HG03342 (cell line): Measurements from ENCODE around the gene DENND1A.
"Not testable (repeated sequence)": the region's sequence is repeated elsewhere in the genome, so short reads cannot be mapped to it uniquely, and the experiment has no call there.

Source experiments
- ATAC-seq: cut with Tn5 transposase; IDR thresholded peaks from one replicate; pipeline ENCODE4 v1.9.1; 2021; ENCODE audit warnings: mild to moderate bottlenecking, moderate library complexity; ENCODE audit not compliant: unreplicated experiment

Gene DENND1A, protein sequence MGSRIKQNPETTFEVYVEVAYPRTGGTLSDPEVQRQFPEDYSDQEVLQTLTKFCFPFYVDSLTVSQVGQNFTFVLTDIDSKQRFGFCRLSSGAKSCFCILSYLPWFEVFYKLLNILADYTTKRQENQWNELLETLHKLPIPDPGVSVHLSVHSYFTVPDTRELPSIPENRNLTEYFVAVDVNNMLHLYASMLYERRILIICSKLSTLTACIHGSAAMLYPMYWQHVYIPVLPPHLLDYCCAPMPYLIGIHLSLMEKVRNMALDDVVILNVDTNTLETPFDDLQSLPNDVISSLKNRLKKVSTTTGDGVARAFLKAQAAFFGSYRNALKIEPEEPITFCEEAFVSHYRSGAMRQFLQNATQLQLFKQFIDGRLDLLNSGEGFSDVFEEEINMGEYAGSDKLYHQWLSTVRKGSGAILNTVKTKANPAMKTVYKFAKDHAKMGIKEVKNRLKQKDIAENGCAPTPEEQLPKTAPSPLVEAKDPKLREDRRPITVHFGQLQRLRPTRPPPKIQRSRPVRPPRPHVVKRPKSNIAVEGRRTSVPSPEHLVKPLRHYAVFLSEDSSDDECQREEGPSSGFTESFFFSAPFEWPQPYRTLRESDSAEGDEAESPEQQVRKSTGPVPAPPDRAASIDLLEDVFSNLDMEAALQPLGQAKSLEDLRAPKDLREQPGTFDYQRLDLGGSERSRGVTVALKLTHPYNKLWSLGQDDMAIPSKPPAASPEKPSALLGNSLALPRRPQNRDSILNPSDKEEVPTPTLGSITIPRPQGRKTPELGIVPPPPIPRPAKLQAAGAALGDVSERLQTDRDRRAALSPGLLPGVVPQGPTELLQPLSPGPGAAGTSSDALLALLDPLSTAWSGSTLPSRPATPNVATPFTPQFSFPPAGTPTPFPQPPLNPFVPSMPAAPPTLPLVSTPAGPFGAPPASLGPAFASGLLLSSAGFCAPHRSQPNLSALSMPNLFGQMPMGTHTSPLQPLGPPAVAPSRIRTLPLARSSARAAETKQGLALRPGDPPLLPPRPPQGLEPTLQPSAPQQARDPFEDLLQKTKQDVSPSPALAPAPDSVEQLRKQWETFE

DNA sequence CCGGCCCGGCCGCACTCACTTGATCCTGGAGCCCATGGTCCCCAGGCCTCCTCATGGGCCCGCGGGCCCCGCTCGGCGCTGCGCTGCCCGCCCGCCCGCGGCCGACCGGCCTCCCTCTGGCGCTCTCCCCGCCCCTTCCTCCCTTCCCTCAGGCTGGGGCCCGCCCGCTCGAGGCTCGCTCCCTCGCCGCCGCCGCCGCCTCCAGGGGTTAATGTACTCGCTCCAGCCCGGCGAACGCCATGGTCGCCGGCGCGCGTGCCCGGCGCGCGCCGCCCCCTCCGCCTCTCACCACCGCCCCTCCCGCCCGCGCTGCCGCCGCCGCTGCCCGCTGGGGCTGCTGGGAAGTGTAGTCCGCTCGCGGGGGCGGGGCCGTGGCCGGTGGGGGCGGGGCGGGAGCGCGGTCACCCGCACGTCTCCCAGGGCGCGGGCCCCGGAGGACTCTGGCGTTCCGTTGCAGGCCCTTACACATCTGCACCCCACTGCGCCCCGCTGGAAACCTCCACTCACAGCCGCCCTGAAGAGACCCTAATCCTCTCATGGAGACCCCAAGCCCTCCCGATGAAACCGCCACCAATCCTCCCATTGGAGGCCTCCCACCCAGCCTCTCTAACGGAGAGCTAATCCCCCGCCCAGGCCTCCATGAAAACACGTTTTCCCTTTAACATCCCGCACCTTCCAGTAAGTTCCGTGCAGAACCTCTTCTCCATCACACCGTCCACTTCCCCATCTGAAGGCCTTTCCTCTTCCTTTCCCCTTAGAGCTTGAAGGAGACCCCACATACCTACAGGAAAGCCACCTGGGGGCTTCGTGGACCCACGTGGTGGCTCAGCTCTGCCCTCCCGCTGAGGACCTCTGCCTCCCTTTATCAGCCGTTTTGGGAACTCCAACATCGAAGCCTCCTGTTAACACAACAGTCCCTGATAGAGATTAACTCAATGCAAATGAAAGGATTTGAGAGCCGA lies at the start of gene DENND1A:
Gene DENND1A, minus strand, starts transcription at position 257 of the 962 bp plus-strand sequence. Its CDS starts 221 bp downstream, at position 36.
- peak; percentile 73 for ATAC-seq

DNA sequence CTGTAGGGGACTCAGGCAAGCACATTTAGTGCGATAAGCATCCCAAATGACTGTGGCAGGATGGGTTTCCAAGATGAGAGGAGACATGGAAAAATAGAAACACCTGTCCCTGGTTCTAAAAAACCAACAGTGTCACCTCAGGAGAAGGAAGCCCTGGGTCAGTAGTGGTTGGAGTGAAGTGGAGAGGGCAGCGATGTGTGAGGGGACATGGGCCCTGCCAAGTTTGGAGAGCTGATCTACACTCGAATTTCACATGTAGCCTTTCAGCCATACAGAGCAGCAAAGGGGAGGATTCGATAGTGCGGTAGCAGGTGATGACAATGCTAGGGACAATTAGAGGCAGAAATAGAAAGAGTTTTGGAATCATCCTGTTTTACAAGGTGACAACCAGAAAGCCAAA lies 49.1 kb upstream of the DENND1A start:
- no peak for ATAC-seq

DNA sequence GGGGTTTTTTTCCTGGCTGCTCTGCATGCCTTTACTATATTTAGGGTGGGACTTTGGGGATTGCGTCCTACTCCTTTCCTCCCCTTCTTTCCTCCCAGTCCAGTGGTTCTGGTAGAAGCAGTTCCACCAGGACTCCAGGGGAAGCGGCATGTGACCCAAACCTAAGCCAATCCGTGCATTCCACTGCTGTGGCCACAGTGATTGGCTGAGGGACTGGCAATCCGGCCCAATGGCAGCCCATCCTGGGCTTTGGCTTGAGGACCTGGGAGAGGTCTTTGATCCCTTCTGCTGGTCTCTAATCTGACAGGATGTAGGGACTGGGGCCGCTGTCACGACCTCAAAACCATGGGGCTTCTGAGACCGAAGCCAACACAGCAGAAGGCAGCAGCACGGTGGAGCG lies 46.7 kb upstream of the DENND1A start:
- ATAC-seq: not testable (repeated sequence)

DNA sequence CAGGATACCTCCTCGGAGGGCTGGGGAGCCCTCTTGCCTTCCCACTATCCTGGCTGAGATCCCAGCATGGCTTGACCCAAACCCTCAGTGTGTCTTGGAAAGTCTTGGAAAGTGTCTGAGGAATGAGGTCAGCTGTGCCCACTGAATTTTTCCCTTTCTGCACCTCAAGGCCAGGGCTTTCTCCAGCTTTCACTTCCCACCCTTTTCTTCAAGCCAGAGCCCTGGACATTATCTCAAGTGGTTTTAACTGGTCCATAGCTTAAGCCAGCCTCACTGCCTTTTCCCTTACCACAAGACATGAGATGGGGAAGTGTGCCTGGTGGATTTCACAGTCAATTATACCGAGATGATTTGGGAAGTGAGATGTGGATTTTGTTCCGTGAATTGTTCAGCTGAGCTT lies 45.9 kb upstream of the DENND1A start:
- ATAC-seq: no peak

DNA sequence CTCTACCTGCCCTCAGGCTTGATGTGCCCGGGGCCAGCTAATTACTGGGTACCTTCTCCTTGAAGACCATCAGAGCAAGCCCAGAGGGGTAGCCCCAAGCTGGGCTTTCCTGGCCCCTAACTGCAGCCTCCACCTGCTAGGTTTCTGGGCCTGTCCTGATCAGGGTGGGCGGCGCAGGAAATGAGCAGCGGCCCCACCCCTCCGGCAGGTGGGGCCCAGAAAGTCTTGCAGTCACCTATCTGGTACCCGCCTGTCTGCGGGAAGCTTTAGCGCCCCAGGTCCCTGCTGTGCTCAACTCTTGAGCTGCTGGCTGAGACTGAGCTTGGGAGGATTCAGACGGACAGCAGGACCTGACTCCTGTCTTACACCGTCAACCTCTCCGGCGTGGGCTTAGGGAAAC lies 44.5 kb upstream of the DENND1A start:
- no peak for ATAC-seq

DNA sequence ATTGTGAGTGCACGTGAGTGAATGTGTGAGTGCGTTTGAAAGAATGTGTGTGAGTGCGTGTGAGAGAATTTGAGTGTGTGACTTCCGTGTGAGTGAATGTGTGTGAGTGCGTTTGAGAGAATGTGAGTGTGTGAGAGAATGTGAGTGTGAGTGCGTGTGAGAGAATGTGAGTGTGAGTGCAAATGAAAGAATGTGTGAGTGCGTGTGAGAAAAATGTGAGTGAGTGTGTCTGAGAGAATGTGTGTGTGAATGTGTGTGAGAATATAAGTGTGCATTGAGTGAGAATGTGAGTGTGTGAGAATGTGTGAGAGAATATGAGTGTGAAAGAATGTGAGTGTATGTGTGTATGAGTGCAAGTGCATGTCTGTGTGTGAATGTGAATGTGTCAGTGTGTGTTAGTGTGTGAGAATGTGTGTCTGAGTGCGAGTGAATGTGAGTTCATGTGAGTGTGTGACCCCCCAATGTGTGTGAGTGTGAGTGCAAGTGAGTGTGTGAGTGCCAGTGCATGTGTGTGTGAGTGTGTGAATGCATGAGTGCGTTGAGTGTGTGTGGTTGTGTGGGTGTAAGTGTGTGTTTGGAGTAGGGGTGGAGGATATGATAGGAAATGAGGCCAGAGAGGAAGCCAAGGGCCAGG lies 43.8 kb upstream of the DENND1A start:
- ATAC-seq: no peak

DNA sequence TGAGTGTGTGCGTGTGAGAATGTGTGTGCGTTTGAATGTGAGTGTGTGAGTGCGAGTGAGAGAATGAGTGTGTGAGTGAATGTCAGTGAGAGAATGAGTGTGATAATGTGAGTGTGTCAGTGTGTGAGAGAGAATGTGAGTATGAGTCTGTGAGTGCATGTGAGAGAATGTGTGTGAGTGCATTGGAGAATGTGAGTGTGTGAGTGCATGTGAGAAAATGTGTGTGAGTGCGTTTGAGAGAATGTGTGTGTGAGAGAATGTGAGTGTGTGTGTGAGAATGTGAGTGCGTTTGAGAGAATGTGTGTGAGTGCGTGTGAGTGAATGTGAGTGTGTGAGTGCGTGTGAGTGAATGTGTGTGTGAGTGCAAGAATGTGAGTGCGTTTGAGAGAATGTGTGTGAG lies 42.7 kb upstream of the DENND1A start:
- ATAC-seq: no peak

DNA sequence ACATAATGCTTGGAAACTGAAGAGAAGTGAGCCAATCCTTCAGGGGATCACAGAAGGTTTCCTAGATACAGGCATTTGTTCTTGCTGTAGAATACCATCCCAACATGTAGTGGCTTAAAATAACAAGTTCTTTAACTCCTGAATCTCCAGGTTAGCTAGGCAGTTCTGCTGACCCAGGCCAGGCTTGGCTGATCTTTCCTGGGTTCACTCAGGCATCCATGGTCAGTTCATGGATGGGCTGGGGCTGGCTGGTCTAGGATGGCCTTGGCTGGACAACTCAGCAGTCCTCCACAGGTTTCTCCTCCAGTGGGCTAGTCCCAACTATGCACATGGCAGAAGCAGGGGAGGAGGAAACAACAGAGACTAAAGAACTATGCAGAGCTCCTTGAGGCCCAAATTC lies 37.4 kb upstream of the DENND1A start:
- ATAC-seq: no peak

DNA sequence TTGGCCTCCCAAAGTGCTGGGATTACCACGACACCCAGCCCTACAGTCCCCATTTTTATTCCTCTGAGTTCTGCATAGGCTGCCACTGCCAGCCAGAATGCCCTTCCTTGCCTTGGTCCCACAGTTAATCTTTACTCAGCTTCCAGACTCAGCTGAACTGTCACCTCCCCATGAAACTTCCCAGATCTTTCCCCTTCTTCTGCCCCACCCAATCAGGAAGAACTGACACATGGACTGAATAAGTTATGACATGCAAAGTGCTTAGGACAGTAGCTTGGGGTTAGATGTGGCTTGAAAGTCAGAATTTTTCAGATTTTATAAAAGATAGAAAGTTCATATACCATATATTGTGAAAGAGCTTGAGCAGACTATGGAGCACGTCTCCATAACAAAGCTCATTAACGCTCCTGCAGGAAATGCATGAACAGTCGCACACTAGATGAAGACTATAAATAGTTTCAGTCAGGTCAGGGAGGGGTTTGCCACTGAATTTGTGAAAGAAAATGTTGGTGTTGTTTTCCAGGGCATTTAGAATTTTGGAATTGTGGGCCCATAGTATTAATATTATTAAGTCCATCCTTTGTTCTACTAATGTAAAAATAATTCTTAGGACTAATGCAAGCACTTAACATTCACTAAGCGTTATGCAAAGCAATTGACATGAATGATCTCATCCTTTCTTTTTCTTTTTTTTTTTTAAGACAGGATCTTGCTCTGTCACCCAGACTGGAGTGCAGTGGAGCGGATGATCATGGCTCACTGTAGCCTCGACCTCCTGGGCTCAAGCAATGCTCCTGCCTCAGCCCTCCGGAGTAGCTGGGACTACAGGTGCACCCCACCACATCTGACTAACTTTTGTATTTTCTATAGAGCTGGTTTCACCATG lies 36.1 kb upstream of the DENND1A start:
- no peak for ATAC-seq

DNA sequence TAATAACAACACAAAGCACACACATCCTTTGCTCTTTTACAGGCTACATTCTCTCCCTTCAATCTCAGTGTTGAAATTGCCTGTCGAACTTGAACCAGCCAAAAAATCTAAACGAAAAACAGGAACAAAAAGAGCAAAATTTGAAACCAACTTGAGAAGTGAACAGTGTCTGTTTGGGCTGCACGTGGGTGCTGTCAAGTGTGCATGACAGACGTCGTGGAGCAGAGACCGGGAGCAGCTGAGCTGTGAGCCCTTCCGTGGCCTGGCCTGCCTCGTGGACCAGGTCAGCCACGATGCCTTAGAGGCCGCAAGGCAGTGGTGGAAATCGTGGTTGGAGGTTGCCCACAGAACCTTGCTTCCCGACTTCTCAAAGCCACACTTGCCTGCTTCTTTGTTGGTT lies 34.8 kb upstream of the DENND1A start:
- ATAC-seq: no peak

DNA sequence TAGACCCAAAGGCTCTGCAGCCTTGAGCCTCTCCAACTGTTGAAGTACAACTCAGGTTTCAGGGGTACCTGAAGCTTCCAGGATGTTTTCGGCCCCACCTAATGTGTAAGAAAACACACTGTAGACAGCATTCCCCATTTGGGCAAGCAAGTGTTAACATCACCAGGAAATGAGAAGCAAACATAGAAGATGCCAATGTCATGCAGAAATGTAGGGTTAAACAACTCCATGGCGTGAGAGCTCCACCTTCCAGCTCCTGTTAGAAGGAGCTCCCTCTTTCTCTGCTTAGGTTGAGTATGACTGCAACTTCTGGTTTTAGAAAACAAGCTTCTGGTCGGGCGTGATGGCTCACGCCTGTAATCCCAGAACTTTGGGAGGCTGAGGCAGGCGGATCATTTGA lies 31.0 kb upstream of the DENND1A start:
- no peak for ATAC-seq

DNA sequence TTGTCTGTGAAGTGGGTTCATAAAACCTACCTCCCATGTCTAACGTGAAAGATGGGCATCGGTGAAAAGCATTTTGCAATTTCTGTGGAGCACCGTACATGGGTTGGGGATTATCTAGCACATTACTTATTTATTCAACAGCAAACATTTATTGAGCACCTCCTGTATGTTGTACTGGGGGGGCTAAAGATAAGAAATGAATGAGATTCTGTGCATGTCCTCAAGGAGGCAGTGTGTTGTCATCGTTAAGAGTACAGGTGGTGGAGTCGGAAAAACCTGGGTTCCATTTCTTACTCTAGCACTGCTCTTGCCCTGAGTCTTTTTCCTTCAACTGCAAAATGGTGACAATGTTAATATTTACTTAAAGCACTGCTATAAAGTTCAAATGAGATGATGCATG lies 30.4 kb upstream of the DENND1A start:
- ATAC-seq: no peak

DNA sequence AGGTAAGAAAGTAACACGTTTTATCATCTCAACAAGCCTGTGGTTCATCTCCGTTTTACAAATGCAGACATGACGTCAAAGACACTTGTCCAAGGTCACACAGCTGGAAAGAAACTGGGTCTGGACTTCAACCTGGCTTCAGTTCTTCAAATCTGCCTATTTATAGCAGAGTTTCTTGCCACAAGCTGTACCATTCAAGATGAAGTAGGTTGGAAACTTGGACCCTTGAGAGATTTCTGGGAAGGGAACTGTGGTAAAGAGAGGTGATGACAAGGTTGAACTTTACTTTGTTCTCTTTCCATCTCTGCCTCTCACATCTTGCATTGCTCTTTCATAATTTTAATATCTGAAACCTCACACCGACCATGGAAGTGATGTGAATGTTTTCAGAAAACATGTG lies 29.9 kb upstream of the DENND1A start:
- no peak for ATAC-seq

DNA sequence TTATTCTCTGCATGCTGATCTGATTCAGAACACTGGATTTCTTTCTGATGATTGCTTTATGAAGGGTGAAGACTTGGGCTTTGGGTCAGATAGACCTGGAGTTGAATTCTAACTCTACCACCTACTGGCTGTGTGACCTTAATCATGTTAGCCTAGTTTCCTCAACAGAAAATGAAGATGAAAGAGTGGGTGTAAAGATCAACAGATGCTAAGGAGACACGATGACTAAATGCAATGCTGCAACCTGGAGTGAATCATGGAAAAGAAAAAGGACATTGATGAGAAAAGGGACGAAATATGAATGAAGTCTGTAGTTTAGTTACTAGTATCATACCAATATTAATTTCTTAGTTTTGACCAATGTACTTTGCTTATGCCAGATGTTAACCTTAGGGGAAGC lies 27.8 kb upstream of the DENND1A start:
- no peak for ATAC-seq

DNA sequence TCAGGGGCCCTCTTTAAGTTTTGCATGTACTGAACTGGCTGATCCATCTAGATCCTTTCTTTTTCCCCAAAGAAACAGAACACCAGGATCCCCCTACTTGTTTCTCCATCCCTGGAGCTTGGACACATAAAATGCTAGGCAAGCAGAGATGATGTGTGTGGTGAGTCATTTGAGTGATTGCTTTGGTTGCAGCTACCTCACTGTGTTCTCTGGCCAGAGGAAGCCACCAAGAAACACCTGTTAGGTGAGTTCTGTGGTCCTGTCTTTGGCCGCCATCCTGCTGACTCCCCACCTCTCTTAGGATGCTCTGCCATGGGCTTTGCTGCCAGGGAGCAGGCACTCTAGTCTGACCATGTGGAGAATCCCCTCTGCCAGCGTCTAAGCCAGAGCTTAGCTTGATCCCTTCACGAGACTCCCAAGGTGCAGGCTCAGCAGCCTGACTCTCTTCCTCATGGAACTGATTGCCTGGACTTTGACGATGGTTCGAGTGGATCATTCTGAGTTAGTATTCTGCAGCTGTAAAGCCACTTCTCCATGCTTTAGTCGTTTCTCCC lies 27.3 kb upstream of the DENND1A start:
- ATAC-seq: no peak

DNA sequence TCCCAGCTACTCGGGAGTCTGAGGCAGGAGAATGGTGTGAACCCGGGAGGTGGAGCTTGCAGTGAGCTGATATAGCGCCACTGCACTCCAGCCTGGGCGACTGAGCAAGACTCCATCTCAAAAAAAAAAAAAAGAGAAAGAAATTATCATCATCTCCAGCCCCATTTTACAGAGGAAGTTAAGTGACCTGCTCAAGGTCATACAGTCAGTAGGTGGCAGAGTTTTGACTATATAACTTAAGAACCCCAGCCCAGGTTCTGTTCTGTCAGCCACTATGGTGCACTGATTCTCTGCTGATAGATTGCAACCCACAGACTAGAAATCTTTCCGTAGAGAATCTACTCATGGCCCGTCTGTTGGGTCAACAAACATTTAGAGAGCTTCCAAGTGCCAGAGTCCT lies 25.7 kb upstream of the DENND1A start:
- no peak for ATAC-seq

DNA sequence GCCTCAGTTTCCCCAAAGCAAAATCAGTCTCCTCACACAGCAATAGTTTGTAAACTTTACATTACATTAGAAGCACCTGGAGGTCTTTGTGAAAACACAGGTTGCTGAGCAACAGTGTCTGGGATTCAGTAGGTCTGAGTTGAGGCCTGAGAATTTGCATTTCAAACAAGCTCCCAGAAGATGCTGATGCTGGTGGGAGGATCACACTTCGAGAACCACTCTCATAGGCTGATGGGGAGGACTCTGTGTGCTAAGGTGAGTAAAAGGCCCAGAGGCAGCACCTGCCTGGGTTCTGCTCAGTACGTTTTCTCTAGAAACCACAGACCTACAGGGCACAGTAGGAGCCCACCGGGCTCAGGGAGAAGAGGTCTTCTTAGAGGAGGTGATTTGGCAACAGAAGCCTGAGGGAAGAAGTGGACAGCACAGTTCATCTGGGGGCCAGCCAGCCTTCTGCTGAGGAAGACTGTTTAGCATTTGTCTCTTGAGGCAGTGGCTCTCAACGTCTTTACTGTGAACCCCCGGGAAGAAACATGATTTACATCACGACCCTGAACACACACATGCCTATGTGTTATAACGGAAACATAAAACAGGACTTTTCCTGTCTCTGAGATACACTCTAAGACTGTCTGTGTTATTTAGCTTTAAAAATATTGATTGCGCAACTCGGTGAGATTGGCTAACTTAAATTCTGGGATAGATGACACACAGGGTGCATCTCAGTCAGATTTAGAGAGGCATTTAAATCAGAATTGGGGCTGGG lies 24.8 kb upstream of the DENND1A start:
- ATAC-seq: no peak
